HG02763 (cell line): ENCODE results near the gene ATP1A1.

Experiments
- ATAC-seq: cut with Tn5 transposase; IDR thresholded peaks from one replicate; pipeline ENCODE4 v1.9.1; 2021; ENCODE audit warnings: mild to moderate bottlenecking, moderate library complexity; ENCODE audit not compliant: unreplicated experiment

Gene ATP1A1

GRCh38 chr1:116389013-116389412 is 16.0 kb downstream of the ATP1A1 start:
- ATAC-seq = no peak

DNA sequence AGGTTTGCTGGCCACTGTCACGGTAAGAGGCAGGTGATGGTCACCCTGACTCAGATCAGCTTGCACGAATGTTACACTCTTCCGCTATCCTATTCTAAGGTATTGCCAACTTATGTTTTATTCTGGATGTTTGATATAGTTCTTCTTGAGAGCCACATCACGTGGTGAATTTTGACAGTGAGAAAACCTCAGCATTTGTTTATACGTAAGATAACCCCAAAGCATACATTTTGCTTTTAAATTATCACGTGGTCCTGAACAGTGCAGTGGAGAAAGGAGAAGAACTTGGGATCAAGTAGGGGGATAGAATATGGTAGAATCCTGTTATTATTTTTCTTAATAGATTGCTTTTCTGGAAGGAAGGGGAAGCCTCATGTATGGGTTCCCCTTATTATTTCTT is 16.6 kb downstream of the ATP1A1 start:
- ATAC-seq = no peak

- peak; percentile 70 for ATAC-seq
Measured at GRCh38 chr1:116390195-116390594, 17.2 kb downstream of the ATP1A1 start.

DNA sequence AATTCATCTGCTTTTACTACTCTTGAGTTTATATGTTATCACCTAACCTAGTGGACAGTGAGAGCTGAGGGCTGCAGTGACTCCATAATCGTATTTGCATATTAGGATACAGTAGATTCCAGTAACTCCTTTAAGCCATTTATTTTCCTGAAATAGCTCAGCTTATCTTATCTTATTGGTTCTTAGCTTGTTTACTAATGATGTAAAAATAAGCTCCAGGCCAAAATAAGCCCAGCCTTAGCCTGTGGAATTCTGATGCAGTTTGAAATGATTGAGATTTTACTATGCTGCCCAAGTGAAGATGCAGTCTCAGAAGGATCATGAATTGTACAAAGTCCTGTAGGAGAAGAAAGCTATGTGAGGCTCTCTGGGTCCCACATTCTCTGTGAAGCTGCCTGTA is 18.1 kb downstream of the ATP1A1 start:
- no peak for ATAC-seq

DNA sequence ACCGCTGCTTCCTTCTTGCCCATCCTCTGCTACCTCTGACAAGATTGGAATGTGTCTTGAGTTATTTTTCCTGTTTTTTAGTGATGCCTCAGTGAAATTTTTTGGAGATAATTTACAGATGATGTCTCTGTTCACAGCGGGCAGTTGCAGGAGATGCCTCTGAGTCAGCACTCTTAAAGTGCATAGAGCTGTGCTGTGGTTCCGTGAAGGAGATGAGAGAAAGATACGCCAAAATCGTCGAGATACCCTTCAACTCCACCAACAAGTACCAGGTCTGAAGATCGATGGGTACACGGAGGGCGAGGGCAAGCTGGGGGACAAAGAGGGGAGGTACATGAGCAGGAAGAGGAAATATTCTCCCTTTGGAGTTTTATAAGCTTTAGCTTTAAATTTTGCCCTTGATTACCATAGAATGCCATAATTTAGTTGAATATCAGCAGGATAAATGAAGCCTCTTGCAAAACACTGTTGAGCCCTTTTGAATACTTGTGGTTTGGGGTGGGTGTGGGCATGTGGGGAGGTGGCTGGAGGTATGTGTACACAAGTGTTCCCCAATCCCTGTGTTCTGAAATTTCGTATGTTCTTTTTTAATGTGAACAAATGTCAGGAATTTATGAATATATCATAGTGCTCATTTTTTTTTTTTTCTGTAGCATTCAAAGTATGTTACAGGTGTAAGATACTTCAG is 19.8 kb downstream of the ATP1A1 start:
- no peak for ATAC-seq

- ATAC-seq = no peak
Measured at GRCh38 chr1:116393792-116394191, 20.7 kb downstream of the ATP1A1 start.

GRCh38 chr1:116394270-116394669 is 21.2 kb downstream of the ATP1A1 start:
- ATAC-seq = no peak

DNA sequence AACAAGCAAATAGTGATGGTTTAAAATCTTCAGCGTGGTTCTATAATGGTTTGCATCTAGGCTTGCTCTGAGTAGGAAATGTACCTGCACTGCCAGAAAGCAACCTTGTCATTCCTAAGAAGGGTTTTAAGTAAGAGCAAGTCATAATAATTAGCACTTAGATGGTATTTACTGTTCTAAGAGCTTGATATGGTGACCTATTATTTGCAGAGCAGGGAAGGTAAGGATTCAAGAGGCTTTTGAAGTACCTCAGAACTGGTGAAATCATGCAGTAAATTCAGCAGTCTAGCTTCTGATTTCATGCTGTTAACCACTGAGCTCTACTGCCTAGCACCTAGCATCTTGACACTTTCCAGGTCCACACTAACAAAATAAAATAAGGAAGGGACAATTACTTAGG is 23.7 kb downstream of the ATP1A1 start:
- no peak for ATAC-seq

DNA sequence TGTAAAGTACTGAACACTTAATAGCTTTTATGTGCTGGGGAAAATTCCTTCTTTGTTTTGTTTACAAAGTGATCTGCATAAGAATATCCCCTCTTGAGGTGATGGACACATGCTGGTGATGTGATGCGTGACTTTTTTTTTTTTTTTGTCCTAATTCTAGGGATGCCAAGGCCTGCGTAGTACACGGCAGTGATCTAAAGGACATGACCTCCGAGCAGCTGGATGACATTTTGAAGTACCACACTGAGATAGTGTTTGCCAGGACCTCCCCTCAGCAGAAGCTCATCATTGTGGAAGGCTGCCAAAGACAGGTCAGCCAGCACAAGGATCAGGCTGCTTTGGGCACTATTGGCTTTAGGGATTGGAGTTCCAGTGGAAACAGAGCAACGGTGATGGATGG is 24.7 kb downstream of the ATP1A1 start:
- no peak for ATAC-seq

GRCh38 chr1:116400780-116401179 is 27.7 kb downstream of the ATP1A1 start:
- ATAC-seq = no peak

- no peak for ATAC-seq
Measured at GRCh38 chr1:116401646-116402176, 28.7 kb downstream of the ATP1A1 start.

DNA sequence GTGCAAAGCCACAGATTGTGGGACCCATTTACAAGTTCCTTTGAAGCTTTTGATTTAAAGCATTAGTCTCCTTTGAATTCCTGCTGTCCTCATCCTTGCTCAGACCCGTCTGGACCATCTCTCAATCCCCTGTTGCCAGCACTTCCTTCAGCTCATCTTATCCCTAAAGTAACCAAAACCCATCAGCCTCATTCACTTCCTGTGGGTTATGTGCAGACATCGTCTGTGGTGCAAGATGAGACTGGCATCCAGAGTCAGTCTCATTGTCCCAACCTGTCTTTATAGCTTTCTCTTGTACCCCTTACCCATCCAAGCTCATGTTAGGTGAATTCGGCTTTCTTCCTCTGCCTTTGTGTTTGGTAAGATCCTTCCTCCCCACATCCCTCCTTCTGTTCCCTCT is 29.3 kb downstream of the ATP1A1 start:
- ATAC-seq = no peak

DNA sequence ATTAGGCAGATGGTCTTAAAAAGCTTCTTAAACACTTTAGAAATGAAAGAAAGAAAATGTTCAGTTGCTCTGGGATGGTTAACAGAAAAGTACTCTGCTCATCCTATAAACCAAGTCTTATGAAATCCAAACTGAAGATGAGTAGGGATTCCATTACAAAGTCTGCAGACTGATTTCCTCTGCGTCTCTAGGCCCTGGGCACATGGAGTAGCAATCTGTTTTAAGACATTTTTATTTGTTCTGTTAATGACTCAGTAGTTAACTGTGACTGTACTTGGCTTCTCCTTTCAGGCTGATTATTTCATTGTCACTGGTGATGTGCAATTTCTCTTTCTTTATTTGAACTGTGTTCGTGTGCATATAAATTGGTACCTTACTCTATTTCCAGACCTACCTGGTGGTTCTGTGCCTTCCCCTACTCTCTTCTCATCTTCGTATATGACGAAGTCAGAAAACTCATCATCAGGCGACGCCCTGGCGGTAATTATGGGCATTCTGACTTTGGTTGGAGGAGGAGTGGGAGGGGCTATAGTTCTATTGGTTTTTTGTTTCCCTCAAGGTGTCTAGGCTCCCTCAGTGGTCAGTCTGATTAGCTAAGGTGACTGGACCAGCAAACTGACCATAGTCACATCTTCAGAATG is 30.6 kb downstream of the ATP1A1 start:
- no peak for ATAC-seq

DNA sequence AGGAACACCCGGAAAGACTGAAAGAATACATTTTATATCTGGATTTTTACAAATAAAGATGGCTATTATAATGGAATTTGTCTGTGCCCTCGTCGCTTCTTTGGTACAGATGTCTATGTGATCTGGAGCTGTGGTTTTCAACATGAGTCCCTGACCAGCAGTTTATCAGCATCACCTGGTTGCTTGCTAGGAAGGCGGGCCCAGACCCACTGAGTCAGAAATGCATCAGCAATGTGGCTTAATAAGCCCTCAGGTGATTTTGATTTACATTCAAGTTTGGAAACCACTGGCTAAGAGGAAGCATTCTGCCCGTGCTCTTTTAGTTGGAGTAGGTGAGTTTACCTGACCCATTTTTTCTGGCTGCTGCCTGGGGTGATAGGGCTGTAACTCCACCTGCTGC is 31.7 kb downstream of the ATP1A1 start:
- ATAC-seq = no peak

DNA sequence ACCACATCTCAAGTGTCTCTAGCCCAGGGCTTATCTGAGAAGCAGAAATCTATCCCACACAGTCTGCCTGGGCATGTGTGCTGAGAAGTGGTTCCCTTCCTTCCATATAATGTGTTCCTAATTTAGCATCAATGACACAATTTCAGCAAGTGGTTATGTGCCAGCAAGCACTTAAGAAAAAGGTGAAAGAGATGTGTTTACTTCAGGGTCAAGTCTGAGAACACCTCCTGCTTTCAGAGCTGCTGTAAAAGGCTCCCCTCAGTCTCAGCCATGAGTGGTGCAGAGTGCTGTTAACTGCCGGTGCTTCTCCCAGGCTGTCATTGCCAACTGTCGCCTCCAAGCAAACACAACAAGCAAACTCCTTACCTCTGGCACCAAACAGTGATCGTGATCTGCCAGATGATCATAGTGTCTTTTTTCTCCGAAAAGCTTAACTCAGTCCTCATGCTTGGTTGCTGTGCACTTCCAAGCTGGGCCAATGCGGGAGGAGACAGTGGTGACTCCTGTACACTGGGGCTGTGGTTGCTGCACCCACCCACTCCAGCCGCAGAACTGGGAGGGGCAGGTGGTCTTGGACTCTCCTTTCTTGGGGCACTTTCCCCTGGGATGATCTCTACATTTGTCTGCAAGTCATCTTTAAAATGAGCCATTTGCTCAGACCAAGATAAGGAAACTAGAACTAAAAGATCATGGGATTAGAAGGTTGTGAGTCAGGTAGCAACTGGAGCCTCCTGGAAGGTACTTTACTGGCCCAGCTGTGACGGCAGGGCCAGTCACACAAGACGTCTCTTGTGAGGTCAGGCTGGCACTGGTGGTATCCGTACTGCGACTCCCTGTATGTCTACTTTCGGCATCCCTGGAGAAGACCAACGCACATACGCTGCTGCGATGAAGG is 32.4 kb downstream of the ATP1A1 start:
- no peak for ATAC-seq

- ATAC-seq = no peak
Measured at GRCh38 chr1:116407033-116407432, 34.0 kb downstream of the ATP1A1 start.

GRCh38 chr1:116408193-116408592 is 35.1 kb downstream of the ATP1A1 start:
- ATAC-seq = no peak

- ATAC-seq = no peak
Measured at GRCh38 chr1:116408803-116409720, 36.0 kb downstream of the ATP1A1 start.

DNA sequence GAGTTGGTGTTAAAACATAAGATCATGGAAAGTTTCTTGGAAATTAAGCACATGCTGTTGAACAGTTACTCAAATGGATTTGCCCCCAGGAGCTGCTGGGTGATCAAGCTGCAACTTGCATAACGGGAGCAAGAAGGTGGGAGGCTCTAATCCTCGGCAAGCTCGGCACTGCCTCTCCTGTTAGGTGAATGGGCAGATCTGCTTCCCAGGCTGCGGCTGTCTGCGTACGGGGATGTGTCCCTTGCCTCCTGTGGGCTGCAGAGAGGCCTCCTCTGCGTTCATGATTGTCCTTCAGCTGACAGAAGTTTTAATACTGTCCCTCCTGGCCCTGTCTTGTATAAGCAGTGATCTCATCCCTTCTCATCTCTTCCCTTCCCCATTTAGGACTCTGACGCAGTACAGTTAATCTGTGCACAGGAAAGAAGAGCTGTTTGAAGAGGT is 36.7 kb downstream of the ATP1A1 start:
- ATAC-seq = no peak

DNA sequence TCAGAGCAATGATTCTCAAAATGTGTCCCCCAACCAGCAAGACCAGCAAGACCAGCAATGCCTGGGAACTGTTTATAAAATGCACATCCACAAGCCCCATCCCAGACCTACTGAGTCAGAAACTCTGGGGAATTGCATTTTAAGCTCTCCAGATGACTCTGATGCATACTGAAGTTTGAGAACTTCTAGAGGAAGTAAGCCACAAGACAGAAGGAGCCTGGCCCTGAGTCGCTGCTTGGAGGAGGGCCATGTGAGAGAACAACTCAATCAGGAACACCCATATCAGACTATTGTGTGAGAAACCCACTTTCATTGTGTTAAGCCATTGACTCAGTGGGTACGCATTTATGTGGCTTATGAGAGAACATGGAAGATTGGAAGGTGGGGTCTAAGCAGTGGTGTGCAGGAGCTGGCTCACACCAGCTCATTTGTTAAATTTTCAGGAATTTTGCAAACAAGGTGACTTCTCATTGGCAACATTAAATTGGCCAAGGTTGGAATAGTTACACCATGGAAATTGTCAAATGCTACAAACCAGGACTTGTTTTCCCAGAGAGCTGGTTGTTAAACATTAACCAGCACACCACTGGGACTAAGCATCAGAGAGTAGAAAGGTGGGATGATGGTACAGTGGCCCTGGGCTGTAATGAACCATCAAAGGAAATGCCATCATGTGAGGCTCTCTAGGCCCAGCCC is 38.9 kb downstream of the ATP1A1 start:
- no peak for ATAC-seq
